Erythroblast (primary cell): ENCODE data around the gene SLC23A2.

Experiments used
- GATA1 ChIP-seq: IDR thresholded peaks from 2 replicates; pipeline ENCODE4 v1.6.1; 2011; ENCODE audit warnings: low read depth, mild to moderate bottlenecking, control low read depth, low read length, moderate library complexity
- POLR2A ChIP-seq: IDR thresholded peaks from 2 replicates; pipeline ENCODE4 v1.6.1; 2011; ENCODE audit warnings: mild to moderate bottlenecking, low read length

DNA sequence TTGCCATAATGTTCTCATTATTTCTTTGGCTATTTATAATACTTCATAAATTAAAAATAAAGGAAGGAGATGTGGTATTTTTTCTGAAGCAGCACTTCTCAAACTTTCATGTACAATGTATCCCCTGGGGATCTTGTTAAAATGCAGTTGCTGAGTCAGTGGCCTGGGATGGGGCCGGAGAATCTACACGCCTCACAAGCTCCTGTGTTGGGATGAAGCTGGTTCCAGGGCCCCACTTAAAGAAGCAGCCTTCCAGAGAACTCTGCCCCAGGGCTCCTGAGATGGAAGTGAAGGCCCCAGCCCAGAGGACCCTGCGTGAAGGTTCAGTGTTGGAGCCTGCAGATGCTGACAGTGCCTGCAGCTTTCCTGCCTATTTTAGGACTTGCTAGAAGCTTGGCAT, 40.1 kb upstream of the SLC23A2 start:
- TF ChIP-seq POLR2A (no peak), GATA1 (no peak)
